Liver (tissue), 3 donors: ENCODE measurements around the gene ADORA3.

Experiments used
- GABPA ChIP-seq, 2 donors: IDR thresholded peaks in 1 of 2; conservative IDR thresholded peaks in 1 of 2; 2 replicates each; pipeline ENCODE4 v1.6.1; 2016; ENCODE audit warnings: antibody characterized with exemption in 2 of 2, mild to moderate bottlenecking in 1 of 2, moderate library complexity in 1 of 2
- HNF4G ChIP-seq: IDR thresholded peaks from 2 replicates; pipeline ENCODE4 v1.6.1; 2016; ENCODE audit warnings: antibody characterized with exemption
- JUND ChIP-seq, 2 donors: IDR thresholded peaks; 2 replicates each; pipeline ENCODE4 v1.6.1; 2016; ENCODE audit warnings: antibody characterized with exemption in 2 of 2
- RAD21 ChIP-seq, 2 donors: IDR thresholded peaks; 2 replicates each; pipeline ENCODE4 v1.6.1; 2016; ENCODE audit warnings: antibody characterized with exemption in 2 of 2, mild to moderate bottlenecking in 2 of 2
- SP1 ChIP-seq: IDR thresholded peaks from 2 replicates; pipeline ENCODE4 v1.6.1; 2018; ENCODE audit warnings: antibody characterized with exemption, mild to moderate bottlenecking
- TAF1 ChIP-seq: conservative IDR thresholded peaks from 2 replicates; pipeline ENCODE4 v1.6.1; 2016; ENCODE audit warnings: antibody characterized with exemption, mild to moderate bottlenecking
- TF ChIP-seq, protein P1 (sequence below): fragments of 150-350 bp; IDR thresholded peaks from 2 replicates; pipeline ENCODE4 v1.5.1; 2017; ENCODE audit warnings: improper control_type of control experiment, low read depth, low read length; ENCODE audit not compliant: missing input control
- TF ChIP-seq, protein P2 (sequence below): IDR thresholded peaks from 2 replicates; pipeline ENCODE4 v1.6.1; 2016; ENCODE audit warnings: antibody characterized with exemption, mild to moderate bottlenecking
- TF ChIP-seq, protein P3 (sequence below): IDR thresholded peaks from 2 replicates; pipeline ENCODE4 v1.6.1; 2016; ENCODE audit warnings: antibody characterized with exemption
- donor health status: healthy.
- donor health status: healthy.

DNA sequence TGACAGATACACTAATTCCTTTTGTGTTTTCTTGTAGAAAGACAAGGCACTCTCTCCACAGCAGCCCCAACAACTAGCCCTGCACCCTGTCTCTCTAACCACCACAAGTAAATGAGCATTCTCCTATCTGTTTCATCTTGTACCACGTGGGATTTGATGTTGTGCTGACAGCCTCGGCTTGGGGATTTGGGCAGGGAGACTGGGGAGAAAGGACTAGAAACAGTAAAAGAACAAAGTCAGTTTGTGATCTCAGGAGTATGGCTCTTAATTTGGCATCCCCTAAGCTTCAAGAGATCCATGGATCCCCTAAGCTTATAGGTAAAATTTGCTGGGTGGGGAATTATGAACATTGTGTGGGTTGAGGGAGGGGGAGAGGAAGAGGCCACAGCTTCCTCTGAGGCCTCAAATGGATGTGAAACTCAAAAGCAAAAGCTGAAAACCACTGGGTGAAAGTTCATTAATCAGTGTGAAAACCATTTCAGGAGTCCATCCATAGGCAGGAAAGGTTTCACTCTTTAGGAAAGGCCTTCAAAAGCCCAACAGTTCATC lies 26.6 kb downstream of the ADORA3 start:
- TF ChIP-seq TAF1 (no peak), RAD21 (IDR thresholded peaks at IDR 0.05) (no peak), HNF4G (no peak), GABPA (IDR thresholded peaks at IDR 0.05 in 1 of 2, conservative IDR thresholded peaks at IDR 0.05 in 1 of 2) (no peak), SP1 (peak; percentile 15), JUND (IDR thresholded peaks at IDR 0.05) (no peak)
- TF ChIP-seq, protein P1, sequence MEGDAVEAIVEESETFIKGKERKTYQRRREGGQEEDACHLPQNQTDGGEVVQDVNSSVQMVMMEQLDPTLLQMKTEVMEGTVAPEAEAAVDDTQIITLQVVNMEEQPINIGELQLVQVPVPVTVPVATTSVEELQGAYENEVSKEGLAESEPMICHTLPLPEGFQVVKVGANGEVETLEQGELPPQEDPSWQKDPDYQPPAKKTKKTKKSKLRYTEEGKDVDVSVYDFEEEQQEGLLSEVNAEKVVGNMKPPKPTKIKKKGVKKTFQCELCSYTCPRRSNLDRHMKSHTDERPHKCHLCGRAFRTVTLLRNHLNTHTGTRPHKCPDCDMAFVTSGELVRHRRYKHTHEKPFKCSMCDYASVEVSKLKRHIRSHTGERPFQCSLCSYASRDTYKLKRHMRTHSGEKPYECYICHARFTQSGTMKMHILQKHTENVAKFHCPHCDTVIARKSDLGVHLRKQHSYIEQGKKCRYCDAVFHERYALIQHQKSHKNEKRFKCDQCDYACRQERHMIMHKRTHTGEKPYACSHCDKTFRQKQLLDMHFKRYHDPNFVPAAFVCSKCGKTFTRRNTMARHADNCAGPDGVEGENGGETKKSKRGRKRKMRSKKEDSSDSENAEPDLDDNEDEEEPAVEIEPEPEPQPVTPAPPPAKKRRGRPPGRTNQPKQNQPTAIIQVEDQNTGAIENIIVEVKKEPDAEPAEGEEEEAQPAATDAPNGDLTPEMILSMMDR: no peak
- TF ChIP-seq, protein P2, sequence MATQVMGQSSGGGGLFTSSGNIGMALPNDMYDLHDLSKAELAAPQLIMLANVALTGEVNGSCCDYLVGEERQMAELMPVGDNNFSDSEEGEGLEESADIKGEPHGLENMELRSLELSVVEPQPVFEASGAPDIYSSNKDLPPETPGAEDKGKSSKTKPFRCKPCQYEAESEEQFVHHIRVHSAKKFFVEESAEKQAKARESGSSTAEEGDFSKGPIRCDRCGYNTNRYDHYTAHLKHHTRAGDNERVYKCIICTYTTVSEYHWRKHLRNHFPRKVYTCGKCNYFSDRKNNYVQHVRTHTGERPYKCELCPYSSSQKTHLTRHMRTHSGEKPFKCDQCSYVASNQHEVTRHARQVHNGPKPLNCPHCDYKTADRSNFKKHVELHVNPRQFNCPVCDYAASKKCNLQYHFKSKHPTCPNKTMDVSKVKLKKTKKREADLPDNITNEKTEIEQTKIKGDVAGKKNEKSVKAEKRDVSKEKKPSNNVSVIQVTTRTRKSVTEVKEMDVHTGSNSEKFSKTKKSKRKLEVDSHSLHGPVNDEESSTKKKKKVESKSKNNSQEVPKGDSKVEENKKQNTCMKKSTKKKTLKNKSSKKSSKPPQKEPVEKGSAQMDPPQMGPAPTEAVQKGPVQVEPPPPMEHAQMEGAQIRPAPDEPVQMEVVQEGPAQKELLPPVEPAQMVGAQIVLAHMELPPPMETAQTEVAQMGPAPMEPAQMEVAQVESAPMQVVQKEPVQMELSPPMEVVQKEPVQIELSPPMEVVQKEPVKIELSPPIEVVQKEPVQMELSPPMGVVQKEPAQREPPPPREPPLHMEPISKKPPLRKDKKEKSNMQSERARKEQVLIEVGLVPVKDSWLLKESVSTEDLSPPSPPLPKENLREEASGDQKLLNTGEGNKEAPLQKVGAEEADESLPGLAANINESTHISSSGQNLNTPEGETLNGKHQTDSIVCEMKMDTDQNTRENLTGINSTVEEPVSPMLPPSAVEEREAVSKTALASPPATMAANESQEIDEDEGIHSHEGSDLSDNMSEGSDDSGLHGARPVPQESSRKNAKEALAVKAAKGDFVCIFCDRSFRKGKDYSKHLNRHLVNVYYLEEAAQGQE: no peak
- TF ChIP-seq, protein P3, sequence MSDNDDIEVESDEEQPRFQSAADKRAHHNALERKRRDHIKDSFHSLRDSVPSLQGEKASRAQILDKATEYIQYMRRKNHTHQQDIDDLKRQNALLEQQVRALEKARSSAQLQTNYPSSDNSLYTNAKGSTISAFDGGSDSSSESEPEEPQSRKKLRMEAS: no peak
